NCI-H1436 (cell line): ENCODE results near the gene FAM13A.
"Not testable (repeated sequence)": the region's sequence is repeated elsewhere in the genome, so short reads cannot be mapped to it uniquely, and the experiment has no call there.

ENCODE experiments used
- DNase-seq: peaks from one replicate; lab custom pipeline; 2025; lab: John Stamatoyannopoulos, UW

FAM13A gene

GRCh38 chr4:89042055-89042454, 14.9 kb downstream of the FAM13A start:
- no peak for DNase-seq

- no peak for DNase-seq
These were observed 17.2 kb downstream of the FAM13A start for GRCh38 chr4:89039730-89040338.

- no peak for DNase-seq
These were observed 20.4 kb downstream of the FAM13A start for GRCh38 chr4:89036535-89036934.

- no peak for DNase-seq
These were observed 25.7 kb downstream of the FAM13A start for GRCh38 chr4:89031272-89031671.

GRCh38 chr4:89029591-89029990, 27.4 kb downstream of the FAM13A start:
- DNase-seq, result no peak

GRCh38 chr4:89026542-89026941, 30.4 kb downstream of the FAM13A start:
- no peak for DNase-seq

- DNase-seq, result peak; percentile 79
These were observed 32.8 kb downstream of the FAM13A start for GRCh38 chr4:89024051-89024675.

- no peak for DNase-seq
These were observed 33.8 kb downstream of the FAM13A start for GRCh38 chr4:89023140-89023539.

GRCh38 chr4:89022426-89023128, 34.4 kb downstream of the FAM13A start:
- DNase-seq, result no peak

GRCh38 chr4:89021684-89022083, 35.3 kb downstream of the FAM13A start:
- DNase-seq, result no peak

GRCh38 chr4:89021062-89021461, 35.9 kb downstream of the FAM13A start:
- DNase-seq, result no peak

- not testable (repeated sequence) for DNase-seq
These were observed 42.1 kb downstream of the FAM13A start for GRCh38 chr4:89014897-89015296.

GRCh38 chr4:89009761-89010369, 47.1 kb downstream of the FAM13A start:
- DNase-seq, result no peak

- DNase-seq, result no peak
These were observed 47.9 kb downstream of the FAM13A start for GRCh38 chr4:89009115-89009514.

GRCh38 chr4:89008166-89008565, 48.8 kb downstream of the FAM13A start:
- DNase-seq, result no peak

- no peak for DNase-seq
These were observed 49.5 kb downstream of the FAM13A start for GRCh38 chr4:89007338-89007939.

- DNase-seq, result no peak
These were observed 50.7 kb downstream of the FAM13A start for GRCh38 chr4:89006307-89006706.

GRCh38 chr4:89005066-89005465, 51.9 kb downstream of the FAM13A start:
- not testable (repeated sequence) for DNase-seq

GRCh38 chr4:89001647-89002445, 55.1 kb downstream of the FAM13A start:
- peak; percentile 88 for DNase-seq

GRCh38 chr4:89000844-89001360, 56.1 kb downstream of the FAM13A start:
- DNase-seq, result peak; percentile 94

GRCh38 chr4:89000382-89000781, 56.6 kb downstream of the FAM13A start:
- DNase-seq, result no peak
